Kidney capillary endothelial cell (primary cell): ENCODE data around the gene WDR82.

Experiments used
- DNase-seq: peaks from one replicate; pipeline ENCODE4 v3.0.0-alpha.2; 2018; ENCODE audit warnings: low spot score

Gene WDR82

DNA sequence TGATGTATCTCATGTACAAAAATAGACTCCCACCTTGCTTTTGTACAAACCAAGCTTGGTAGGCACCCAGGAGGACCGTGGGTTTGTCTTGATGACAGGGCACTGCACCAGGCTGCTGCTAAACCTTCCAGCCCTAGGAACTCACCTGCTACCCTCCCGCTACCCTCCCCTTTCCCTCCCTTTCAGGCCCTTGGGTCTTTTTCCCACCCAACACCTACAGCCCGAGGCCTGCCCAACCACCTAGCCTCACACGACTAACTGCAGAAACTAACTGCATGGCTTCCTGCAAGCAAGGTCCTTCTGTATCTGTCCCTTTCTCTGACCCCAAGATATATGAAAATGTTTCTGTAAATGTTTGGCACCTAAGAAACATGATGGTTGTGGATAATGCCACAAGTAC, 21.8 kb downstream of the WDR82 start:
- DNase-seq, result no peak

GRCh38 chr3:52256159-52256558, 22.3 kb downstream of the WDR82 start:
- DNase-seq, result no peak

- no peak for DNase-seq
Observed at GRCh38 chr3:52254608-52255007, 23.8 kb downstream of the WDR82 start.

- peak; percentile 53 for DNase-seq
Observed at GRCh38 chr3:52253314-52254304, 24.8 kb downstream of the WDR82 start.

DNA sequence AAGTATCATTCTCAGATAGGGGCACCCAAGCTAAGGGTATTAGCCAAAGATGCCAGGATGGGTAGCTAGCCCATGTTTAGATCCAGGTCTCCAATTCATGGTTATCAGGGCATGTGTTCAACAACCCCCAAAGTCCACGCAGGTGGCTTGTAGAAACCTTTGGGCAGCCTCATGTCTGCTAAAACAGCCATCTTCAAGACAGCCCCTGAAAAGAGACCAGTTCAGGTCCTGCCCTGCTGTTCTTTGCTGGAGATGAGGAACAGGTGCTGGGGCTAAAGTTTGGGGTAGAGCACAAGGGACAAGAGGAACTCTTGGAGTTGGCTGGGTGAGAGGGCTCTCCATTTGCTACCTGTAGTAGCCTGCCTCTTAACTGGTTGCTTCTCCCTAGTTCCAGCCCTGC, 28.3 kb downstream of the WDR82 start:
- DNase-seq, result no peak

GRCh38 chr3:52249683-52250082, 28.8 kb downstream of the WDR82 start:
- DNase-seq, result no peak

DNA sequence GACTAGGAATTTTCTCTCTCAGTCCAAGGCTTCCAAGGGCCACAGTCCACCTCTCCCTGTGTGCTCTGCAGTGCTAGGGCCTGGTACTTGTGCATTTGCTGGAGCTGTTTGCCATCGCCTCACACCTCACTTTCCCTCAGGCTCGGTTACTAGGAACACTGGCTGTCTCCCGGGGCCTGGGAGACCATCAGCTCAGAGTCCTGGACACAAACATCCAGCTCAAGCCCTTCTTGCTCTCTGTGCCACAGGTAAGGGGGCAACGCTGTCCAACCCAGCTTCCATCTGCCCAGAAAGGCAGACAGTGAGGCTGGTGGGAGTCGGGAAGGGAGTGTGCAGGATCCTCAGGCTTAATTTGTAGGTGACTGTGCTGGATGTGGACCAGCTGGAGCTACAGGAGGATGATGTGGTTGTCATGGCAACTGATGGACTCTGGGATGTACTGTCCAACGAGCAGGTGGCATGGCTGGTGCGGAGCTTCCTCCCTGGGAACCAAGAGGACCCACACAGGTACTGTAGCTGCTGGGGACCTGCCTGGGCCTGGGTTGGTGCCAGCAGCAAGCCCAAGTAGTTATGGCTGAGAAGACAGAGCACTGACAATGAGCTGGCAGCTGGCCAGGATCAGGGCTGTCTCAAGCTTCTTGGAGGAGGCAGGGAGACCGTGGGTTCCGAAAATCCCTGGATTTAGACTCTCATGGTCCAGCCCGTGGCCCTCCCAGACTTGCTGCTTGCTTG, 29.5 kb downstream of the WDR82 start:
- DNase-seq, result no peak

GRCh38 chr3:52248165-52248541, 30.3 kb downstream of the WDR82 start:
- DNase-seq, result no peak

DNA sequence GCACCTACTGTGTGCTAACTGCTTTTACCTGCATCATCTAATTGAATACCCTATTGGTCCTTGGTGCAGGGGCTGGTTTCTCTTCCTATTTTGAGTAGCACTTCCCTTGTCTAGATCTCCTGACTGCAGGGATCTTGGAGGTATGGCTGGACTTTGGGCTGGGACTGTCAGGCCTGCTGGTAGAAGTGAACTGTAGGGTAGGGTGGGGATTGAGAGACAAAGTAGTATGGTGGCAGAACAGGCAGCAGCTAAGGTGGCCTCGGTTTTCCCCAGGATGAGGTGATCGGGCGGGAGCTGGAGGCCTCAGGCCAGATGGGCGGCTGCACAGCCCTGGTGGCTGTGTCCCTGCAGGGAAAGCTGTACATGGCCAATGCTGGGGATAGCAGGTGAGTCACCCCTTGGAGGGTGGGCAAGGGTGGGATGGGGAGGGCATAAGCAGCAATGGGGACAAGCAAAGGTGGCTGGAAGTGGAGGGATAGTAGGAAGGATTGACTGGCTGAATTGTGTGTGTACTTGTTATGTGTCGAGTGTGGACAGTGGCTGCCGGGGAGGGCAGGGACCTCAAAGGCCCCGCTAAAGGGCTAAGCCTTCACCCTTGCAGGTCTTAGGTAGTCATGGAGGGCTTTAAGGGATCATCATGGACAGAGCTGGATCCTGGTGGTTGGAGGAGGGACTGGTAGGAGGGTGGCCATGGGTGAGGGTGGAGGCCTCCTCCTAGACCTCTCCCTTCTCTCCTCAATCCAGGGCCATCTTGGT, 30.9 kb downstream of the WDR82 start:
- DNase-seq, result no peak

DNA sequence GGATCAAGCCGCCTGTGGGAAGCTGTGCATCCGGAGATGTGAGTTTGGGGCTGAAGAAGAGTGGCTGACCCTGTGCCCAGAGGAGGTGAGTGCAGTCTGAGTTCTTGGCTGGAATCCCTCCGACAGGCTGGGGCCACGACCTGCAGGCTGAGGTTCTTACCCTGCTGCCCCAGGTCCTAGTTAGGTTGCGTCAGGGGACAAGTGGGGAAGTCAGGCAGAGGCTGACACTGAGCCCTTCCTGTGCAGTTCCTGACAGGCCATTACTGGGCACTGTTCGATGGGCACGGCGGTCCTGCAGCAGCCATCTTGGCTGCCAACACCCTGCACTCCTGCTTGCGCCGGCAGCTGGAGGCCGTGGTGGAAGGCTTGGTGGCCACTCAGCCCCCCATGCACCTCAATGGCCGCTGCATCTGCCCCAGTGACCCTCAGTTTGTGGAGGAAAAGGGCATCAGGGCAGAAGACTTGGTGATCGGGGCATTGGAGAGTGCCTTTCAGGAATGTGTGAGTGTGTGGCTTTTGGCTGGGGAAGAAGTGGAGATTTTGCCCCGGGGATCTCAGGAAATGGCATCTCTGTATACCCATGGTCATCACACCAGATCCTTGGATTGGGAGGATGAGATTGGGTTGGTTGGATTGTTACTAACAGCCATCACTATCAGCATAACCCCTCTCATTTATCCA, 31.6 kb downstream of the WDR82 start:
- no peak for DNase-seq

- no peak for DNase-seq
Observed at GRCh38 chr3:52246264-52246620, 32.2 kb downstream of the WDR82 start.

DNA sequence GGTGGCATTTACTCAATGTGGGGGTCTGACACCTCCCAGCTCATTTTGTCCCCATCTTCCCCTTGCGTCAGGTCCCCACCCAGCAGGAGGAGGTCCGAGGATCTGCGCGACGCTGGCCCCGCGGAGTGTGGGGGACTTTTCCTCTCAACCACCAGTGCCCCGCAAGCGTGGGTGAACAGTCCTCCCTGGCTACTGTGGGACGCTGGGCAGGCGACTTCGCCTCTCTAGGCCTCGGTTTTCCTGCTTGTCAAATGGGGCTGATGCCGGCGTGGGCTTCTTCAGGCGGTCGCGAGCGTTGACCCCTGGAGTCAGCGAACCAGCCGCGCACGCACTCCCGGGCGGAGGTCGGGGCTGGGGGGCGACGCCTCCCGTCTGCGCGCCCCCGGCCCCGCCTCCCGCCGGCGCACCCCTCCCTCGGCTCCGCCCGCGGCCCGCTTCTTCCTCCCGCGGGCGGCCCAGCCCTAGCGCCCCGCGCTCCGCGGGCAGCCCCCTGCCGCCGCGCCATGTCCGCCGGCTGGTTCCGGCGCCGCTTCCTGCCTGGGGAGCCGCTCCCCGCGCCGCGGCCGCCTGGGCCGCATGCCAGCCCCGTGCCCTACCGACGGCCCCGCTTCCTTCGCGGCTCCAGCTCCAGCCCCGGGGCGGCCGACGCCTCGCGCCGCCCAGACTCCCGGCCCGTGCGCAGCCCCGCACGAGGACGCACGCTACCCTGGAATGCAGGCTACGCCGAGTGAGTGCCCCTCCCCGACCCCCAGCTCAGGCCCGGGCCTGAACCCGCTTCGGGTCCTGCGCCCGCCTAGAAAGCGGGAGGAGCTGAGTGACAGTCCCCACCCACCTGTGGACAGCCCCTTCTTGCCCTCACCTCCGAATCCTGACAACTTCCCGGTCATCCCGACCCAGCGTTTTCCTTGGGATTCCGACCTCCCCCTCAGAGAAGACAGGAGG, 32.9 kb downstream of the WDR82 start, which contains the start of gene PPM1M:
Gene PPM1M, plus strand, starts transcription at position 438 of the 942 bp plus-strand sequence. Its CDS starts 66 bp downstream, at position 504.
- DNase-seq, result peak; percentile 71

- no peak for DNase-seq
Observed at GRCh38 chr3:52243791-52244628, 34.4 kb downstream of the WDR82 start.

GRCh38 chr3:52242039-52242438, 36.4 kb downstream of the WDR82 start:
- DNase-seq, result no peak

DNA sequence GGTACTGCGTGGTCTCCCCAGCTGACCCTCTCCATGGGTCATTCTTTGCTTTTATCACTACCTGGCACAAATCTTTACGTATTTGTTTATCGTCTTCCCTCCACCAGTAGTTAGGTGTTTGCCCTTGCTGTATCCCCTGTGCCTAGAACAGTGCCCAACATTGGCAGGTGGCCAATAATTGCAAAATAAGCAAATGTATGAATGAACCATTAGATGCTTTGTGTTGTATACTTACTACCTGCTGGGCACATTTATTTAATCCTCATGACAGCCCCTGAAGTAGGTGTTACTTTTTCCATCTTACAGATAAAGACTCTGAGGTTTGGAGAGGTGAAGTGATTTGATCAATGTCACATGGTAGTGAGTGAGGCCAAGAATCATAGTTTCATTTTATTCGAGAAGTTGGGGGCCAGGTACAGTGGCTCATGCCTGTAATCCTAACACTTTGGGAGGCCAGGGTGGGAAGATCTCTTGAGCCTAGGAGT, 37.5 kb downstream of the WDR82 start:
- no peak for DNase-seq

DNA sequence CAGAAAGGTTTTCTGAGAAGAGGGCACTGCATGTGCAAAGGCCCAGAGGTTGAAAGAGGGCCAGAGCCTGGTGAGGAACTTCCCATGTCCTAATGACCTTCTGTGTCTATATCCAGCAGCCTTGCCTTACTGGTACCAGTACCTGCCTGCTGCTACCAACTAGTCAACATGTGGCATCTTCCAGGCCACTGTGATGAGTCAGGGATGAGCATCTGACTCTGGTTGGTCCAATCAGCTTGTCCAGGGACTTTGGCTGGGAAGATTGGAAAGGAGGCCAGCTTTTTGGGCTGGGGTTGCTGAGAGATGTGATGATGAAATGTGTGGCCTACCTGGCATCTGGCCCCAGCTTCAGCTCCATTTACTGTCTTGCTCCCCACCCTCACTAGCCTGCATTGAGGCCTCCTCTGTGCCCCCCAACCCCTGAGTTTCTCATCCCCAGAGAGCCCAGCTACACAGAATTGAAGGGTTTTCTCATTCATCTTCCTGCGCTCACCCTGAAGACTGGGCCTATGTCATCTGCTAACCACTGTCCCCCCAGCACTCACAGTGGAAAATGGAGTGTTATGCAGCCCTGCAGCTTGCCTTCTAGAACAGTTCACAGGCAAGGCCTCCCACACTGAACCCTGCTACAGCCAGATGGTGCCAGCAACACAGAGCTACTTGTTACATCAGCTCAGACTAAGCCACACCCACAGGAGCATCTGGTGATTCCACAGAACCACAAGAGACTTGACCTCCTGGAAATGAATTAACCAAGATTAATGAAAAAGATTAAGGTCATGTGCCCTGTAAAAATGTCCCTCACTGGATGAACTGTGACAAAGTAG, 38.2 kb downstream of the WDR82 start:
- DNase-seq, result no peak

DNA sequence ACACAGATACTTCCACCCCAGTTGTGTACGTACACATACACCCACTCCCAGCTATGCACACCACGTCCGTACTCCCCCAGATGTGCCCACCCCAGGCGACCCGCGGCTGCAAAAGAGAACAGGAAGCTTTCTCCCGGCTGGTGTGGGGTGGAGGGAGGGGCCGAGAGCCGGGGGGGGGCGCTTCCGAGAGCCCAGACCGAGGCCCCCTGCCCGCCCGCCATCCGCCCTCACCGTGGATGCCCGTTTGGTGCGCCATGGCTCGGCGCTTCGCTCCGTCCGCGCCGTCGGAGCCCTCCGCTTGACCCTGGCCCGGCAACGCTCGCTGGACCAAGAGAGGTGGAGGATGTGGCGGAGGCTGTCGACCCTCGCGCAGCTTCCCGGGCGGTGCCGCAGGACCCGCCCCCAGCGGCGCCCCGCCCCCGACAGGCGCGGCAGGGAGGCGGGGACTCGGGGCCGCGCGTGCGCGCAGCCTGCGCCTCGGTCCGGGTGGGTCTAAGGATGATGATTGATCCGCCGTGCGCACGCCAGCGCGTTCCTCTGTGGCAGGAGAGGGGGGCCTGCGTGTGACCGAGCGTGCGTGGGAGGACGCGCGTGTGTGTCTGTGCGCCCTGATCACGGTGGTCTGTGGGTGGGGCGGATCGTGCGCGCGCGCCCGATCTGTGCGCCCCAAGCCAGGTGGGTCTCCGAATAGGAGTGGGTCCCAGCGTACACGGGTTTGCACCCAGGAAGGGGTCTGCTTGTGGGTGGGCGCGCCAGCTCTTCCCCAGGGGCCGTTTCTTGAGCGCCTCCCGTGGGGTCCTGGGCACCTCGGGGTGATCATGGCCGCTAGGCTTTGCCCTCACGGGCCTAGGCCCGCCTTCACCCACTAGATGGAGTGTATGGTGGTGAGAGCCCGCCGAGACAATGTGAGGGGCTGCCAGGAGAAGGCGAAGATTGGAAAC, 39.4 kb downstream of the WDR82 start, which contains the start of gene TWF2:
Gene TWF2, minus strand, starts transcription at position 398 of the 941 bp plus-strand sequence. Its CDS starts 142 bp downstream, at position 256.
- peak; percentile 76 for DNase-seq
